HepG2 (cell line): ENCODE results near the gene KLHL30. TPM values are rescaled to one million over a fixed set of nuclear protein-coding genes. Genes with fewer than 3 reads are reported as not detected.

Experiments used
- CBFB ChIP-seq: sonication (generic); formaldehyde crosslinking; IDR thresholded peaks from 2 replicates; pipeline ENCODE4 v1.4.0; 2020; ENCODE audit warnings: missing genetic modification reagents
- CREB1 ChIP-seq, 2 experiments: fragments of 450-650 bp in 1 of 2; IDR thresholded peaks; 2 replicates each; pipeline ENCODE4 v1.6.1; 2016 to 2017; ENCODE audit warnings: control low read depth in 1 of 2, mild to moderate bottlenecking in 1 of 2, missing compliant biosample characterization in 1 of 2, missing genetic modification characterization in 1 of 2
- FLYWCH1 ChIP-seq: sonication (generic); formaldehyde crosslinking; IDR thresholded peaks from 2 replicates; pipeline ENCODE4 v1.8.1; 2023; ENCODE audit warnings: mild to moderate bottlenecking, missing genetic modification reagents
- FOXM1 ChIP-seq: sonication (generic); formaldehyde crosslinking; IDR thresholded peaks from 2 replicates; pipeline ENCODE4 v1.5.0; 2020; ENCODE audit warnings: missing genetic modification reagents
- JARID2 ChIP-seq: sonication (generic); formaldehyde crosslinking; IDR thresholded peaks from 2 replicates; pipeline ENCODE4 v1.8.1; 2023; ENCODE audit warnings: missing genetic modification reagents, inconsistent platforms; ENCODE audit not compliant: insufficient replicate concordance
- NFYB ChIP-seq: sonication (generic); formaldehyde crosslinking; IDR thresholded peaks from 2 replicates; pipeline ENCODE4 v1.4.0; 2020; ENCODE audit warnings: missing genetic modification reagents
- ZMYM3 ChIP-seq: sonication (generic); formaldehyde crosslinking; IDR thresholded peaks from 2 replicates; pipeline ENCODE4 v1.5.1; 2020; ENCODE audit warnings: mild to moderate bottlenecking, missing genetic modification reagents
- ZNF331 ChIP-seq: sonication (generic); formaldehyde crosslinking; IDR thresholded peaks from 2 replicates; pipeline ENCODE4 v1.4.0; 2020; ENCODE audit warnings: missing genetic modification reagents
- ZNF878 ChIP-seq: sonication (generic); formaldehyde crosslinking; IDR thresholded peaks from 2 replicates; pipeline ENCODE4 v1.8.1; 2023; ENCODE audit warnings: mild to moderate bottlenecking, missing genetic modification reagents, moderate library complexity
- polyA plus RNA-seq, 8 experiments: library from polyadenylated mRNA; depleted of rRNA in 3 of 8; stranded (reverse) in 7 of 8; unstranded in 1 of 8; fragments of >200 nt; fragmentation: Illumina TruSeq in 4 of 8; extraction: Trizol in 4 of 8; gene quantifications; 2 replicates each; pipeline versions ENCODE4 v1.2.1 to v1.2.3, GENCODE V29; 2011 to 2016; ENCODE audit warnings: low read depth in 4 of 8, missing spikeins in 1 of 8, mixed read lengths in 1 of 8; ENCODE audit not compliant: insufficient read depth in 1 of 8
- total RNA-seq, 5 experiments: library from RNA; depleted of rRNA; stranded (reverse); fragments of >200 nt; fragmentation: Illumina TruSeq; extraction: Trizol; gene quantifications; 2 replicates each; pipeline ENCODE4 v1.2.3, GENCODE V29; 2016; ENCODE audit warnings: low read depth in 1 of 5
- TF ChIP-seq, protein P1 (sequence below): sonication (generic); formaldehyde crosslinking; IDR thresholded peaks from 2 replicates; pipeline ENCODE4 v1.5.0; 2020; ENCODE audit warnings: mild to moderate bottlenecking, missing genetic modification reagents
- TF ChIP-seq, protein P2 (sequence below): sonication (generic); formaldehyde crosslinking; IDR thresholded peaks from 2 replicates; pipeline ENCODE4 v1.9.0; 2021; ENCODE audit warnings: mild to moderate bottlenecking, missing genetic modification reagents
- TF ChIP-seq, protein P3 (sequence below): sonication (generic); formaldehyde crosslinking; IDR thresholded peaks from 2 replicates; pipeline ENCODE4 v1.8.0; 2022; ENCODE audit warnings: mild to moderate bottlenecking, missing genetic modification reagents, moderate library complexity
- TF ChIP-seq, protein P4 (sequence below): sonication (generic); formaldehyde crosslinking; IDR thresholded peaks from 2 replicates; pipeline ENCODE4 v1.8.0; 2022; ENCODE audit warnings: missing genetic modification reagents, mild to moderate bottlenecking, moderate library complexity, borderline replicate concordance
- TF ChIP-seq, protein P5 (sequence below): sonication (generic); formaldehyde crosslinking; IDR thresholded peaks from 2 replicates; pipeline ENCODE4 v1.5.0; 2020; ENCODE audit warnings: missing genetic modification reagents, mild to moderate bottlenecking, borderline replicate concordance
- TF ChIP-seq, protein P6 (sequence below): sonication (generic); formaldehyde crosslinking; IDR thresholded peaks from 2 replicates; pipeline ENCODE4 v1.5.0; 2020; ENCODE audit warnings: mild to moderate bottlenecking, missing genetic modification reagents

KLHL30 gene
- total and polyA plus RNA-seq, 2 of the 13 experiments (the other 11 are each of a cell fraction or from before 2014, with no cell fraction given), result 0.05 TPM; not detected in 1

DNA sequence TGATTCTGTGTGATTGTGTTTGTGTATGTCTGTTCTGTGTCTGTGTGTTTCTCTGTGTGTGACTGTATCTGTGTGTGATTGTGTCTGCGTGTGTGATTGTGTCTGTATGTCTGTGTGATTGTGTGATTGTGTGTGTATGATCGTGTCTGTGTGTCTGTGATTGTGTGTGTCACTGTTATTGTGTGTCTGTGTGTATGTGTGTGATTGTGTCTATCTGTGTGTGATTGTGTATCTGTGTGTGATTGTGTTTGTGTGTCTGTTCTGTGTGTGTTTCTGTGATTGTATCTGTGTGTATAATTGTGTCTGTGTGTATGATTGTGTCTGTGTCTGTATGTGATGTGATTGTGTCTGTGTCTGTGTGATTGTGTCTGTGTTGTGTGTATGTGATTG is 11.7 kb upstream of the KLHL30 start (continued):
- TF ChIP-seq, protein P1, sequence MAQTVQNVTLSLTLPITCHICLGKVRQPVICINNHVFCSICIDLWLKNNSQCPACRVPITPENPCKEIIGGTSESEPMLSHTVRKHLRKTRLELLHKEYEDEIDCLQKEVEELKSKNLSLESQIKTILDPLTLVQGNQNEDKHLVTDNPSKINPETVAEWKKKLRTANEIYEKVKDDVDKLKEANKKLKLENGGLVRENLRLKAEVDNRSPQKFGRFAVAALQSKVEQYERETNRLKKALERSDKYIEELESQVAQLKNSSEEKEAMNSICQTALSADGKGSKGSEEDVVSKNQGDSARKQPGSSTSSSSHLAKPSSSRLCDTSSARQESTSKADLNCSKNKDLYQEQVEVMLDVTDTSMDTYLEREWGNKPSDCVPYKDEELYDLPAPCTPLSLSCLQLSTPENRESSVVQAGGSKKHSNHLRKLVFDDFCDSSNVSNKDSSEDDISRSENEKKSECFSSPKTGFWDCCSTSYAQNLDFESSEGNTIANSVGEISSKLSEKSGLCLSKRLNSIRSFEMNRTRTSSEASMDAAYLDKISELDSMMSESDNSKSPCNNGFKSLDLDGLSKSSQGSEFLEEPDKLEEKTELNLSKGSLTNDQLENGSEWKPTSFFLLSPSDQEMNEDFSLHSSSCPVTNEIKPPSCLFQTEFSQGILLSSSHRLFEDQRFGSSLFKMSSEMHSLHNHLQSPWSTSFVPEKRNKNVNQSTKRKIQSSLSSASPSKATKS (CRISPR knock-in tag), result no peak
- TF ChIP-seq FOXM1 (CRISPR knock-in tag) (no peak), ZNF331 (CRISPR knock-in tag) (no peak), CREB1 (IDR thresholded peaks at IDR 0.05) (peak; percentile 15; the same call in 1 of the 2 replicates), CREB1 (CRISPR knock-in tag; IDR thresholded peaks at IDR 0.05) (no peak), CBFB (no peak), ZMYM3 (0 out of 2 replicates have a peak, but pooled peaks have one; percentile 8), ZNF878 (no peak), FLYWCH1 (CRISPR knock-in tag) (no peak), NFYB (no peak), JARID2 (CRISPR knock-in tag) (no peak)
- TF ChIP-seq, protein P2, sequence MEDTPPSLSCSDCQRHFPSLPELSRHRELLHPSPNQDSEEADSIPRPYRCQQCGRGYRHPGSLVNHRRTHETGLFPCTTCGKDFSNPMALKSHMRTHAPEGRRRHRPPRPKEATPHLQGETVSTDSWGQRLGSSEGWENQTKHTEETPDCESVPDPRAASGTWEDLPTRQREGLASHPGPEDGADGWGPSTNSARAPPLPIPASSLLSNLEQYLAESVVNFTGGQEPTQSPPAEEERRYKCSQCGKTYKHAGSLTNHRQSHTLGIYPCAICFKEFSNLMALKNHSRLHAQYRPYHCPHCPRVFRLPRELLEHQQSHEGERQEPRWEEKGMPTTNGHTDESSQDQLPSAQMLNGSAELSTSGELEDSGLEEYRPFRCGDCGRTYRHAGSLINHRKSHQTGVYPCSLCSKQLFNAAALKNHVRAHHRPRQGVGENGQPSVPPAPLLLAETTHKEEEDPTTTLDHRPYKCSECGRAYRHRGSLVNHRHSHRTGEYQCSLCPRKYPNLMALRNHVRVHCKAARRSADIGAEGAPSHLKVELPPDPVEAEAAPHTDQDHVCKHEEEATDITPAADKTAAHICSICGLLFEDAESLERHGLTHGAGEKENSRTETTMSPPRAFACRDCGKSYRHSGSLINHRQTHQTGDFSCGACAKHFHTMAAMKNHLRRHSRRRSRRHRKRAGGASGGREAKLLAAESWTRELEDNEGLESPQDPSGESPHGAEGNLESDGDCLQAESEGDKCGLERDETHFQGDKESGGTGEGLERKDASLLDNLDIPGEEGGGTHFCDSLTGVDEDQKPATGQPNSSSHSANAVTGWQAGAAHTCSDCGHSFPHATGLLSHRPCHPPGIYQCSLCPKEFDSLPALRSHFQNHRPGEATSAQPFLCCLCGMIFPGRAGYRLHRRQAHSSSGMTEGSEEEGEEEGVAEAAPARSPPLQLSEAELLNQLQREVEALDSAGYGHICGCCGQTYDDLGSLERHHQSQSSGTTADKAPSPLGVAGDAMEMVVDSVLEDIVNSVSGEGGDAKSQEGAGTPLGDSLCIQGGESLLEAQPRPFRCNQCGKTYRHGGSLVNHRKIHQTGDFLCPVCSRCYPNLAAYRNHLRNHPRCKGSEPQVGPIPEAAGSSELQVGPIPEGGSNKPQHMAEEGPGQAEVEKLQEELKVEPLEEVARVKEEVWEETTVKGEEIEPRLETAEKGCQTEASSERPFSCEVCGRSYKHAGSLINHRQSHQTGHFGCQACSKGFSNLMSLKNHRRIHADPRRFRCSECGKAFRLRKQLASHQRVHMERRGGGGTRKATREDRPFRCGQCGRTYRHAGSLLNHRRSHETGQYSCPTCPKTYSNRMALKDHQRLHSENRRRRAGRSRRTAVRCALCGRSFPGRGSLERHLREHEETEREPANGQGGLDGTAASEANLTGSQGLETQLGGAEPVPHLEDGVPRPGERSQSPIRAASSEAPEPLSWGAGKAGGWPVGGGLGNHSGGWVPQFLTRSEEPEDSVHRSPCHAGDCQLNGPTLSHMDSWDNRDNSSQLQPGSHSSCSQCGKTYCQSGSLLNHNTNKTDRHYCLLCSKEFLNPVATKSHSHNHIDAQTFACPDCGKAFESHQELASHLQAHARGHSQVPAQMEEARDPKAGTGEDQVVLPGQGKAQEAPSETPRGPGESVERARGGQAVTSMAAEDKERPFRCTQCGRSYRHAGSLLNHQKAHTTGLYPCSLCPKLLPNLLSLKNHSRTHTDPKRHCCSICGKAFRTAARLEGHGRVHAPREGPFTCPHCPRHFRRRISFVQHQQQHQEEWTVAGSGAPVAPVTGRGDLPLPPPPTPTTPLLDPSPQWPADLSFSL (CRISPR knock-in tag), result peak; percentile 99
- TF ChIP-seq, protein P3, sequence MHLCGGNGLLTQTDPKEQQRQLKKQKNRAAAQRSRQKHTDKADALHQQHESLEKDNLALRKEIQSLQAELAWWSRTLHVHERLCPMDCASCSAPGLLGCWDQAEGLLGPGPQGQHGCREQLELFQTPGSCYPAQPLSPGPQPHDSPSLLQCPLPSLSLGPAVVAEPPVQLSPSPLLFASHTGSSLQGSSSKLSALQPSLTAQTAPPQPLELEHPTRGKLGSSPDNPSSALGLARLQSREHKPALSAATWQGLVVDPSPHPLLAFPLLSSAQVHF (CRISPR knock-in tag), result no peak
- TF ChIP-seq, protein P4, sequence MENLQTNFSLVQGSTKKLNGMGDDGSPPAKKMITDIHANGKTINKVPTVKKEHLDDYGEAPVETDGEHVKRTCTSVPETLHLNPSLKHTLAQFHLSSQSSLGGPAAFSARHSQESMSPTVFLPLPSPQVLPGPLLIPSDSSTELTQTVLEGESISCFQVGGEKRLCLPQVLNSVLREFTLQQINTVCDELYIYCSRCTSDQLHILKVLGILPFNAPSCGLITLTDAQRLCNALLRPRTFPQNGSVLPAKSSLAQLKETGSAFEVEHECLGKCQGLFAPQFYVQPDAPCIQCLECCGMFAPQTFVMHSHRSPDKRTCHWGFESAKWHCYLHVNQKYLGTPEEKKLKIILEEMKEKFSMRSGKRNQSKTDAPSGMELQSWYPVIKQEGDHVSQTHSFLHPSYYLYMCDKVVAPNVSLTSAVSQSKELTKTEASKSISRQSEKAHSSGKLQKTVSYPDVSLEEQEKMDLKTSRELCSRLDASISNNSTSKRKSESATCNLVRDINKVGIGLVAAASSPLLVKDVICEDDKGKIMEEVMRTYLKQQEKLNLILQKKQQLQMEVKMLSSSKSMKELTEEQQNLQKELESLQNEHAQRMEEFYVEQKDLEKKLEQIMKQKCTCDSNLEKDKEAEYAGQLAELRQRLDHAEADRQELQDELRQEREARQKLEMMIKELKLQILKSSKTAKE (CRISPR knock-in tag), result peak; percentile 30; the same call in 1 of the 2 replicates
- TF ChIP-seq, protein P5, sequence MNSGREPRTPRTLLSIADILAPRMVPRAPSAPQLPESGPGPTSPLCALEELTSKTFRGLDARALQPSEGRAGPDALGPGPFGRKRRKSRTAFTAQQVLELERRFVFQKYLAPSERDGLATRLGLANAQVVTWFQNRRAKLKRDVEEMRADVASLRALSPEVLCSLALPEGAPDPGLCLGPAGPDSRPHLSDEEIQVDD (CRISPR knock-in tag), result no peak
- TF ChIP-seq, protein P6, sequence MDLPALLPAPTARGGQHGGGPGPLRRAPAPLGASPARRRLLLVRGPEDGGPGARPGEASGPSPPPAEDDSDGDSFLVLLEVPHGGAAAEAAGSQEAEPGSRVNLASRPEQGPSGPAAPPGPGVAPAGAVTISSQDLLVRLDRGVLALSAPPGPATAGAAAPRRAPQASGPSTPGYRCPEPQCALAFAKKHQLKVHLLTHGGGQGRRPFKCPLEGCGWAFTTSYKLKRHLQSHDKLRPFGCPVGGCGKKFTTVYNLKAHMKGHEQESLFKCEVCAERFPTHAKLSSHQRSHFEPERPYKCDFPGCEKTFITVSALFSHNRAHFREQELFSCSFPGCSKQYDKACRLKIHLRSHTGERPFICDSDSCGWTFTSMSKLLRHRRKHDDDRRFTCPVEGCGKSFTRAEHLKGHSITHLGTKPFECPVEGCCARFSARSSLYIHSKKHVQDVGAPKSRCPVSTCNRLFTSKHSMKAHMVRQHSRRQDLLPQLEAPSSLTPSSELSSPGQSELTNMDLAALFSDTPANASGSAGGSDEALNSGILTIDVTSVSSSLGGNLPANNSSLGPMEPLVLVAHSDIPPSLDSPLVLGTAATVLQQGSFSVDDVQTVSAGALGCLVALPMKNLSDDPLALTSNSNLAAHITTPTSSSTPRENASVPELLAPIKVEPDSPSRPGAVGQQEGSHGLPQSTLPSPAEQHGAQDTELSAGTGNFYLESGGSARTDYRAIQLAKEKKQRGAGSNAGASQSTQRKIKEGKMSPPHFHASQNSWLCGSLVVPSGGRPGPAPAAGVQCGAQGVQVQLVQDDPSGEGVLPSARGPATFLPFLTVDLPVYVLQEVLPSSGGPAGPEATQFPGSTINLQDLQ (CRISPR knock-in tag), result no peak
